Fibroblast of skin of right biceps (primary cell): ENCODE results near the gene IFNLR1.

ENCODE experiments used
- DNase-seq: peaks from one replicate; pipeline ENCODE4 v3.0.0-alpha.2; 2013

Gene IFNLR1

GRCh38 chr1:24175033-24175755 lies 11.9 kb downstream of the IFNLR1 start:
- no peak for DNase-seq

- no peak for DNase-seq
Observed at GRCh38 chr1:24173638-24174575, 13.2 kb downstream of the IFNLR1 start.

- DNase-seq: no peak
Observed at GRCh38 chr1:24172598-24172997, 14.5 kb downstream of the IFNLR1 start.

DNA sequence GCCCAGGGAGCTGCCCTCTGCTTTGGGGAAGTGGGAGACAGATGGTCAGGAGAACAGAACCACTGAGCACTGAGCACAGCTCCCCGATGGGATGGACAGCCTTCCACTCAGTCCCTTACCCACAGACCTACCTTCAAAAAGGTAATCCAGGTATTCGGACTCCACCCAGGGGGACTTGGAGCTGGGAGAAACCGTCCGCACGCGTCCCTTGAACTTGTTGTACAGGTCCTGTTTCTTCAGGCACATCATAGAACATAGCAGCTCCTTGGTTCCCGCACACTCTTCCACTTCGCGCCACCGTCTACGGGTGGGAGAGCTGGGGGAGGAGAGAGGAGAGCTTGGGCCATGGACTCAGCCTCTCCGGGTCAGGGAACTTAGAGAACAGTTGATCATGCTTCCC lies 17.8 kb downstream of the IFNLR1 start:
- no peak for DNase-seq

DNA sequence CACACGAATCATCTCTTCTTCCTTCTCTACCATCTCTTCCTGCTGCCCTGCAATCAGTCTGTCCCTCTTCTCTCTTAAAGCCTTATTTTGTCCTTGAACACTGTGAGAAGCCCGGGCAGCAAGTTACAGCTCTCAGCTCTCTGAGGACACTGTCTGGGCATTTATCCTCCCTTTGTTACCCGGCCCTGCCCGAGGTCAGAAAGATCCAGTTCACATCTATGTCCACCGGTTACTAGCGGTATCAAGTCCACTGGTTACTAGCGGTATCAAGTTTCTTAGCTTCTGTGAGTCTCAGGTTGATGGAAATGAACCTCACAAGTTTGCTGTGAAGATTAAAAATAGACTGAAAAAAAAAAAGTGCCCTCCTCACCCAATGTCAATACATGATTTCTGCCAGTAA lies 18.8 kb downstream of the IFNLR1 start:
- DNase-seq: no peak

DNA sequence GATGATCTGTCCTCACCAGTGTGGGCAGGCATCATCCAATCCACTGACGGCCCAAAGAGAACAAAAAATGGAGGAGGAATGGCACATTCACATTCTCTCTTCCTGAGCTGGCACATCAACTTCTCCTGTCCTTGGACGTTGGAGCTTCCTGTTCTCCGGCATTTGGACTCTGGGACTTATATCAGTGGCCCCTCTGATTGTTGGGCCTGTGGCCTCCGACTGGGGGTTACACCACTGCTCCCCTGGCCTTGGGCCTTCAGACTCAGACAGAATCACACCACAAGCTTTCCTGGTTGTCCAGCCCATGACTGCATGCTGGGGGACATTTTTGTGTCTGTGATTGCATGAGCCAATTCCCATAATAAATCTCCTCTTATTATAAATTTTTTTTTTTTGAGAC lies 20.1 kb downstream of the IFNLR1 start:
- DNase-seq: no peak

- no peak for DNase-seq
Observed at GRCh38 chr1:24165500-24165899, 21.6 kb downstream of the IFNLR1 start.

GRCh38 chr1:24164004-24164403 lies 23.1 kb downstream of the IFNLR1 start:
- no peak for DNase-seq

GRCh38 chr1:24162201-24162600 lies 24.9 kb downstream of the IFNLR1 start:
- no peak for DNase-seq

GRCh38 chr1:24161270-24161669 lies 25.8 kb downstream of the IFNLR1 start:
- no peak for DNase-seq

GRCh38 chr1:24159366-24159765 lies 27.7 kb downstream of the IFNLR1 start:
- no peak for DNase-seq

DNA sequence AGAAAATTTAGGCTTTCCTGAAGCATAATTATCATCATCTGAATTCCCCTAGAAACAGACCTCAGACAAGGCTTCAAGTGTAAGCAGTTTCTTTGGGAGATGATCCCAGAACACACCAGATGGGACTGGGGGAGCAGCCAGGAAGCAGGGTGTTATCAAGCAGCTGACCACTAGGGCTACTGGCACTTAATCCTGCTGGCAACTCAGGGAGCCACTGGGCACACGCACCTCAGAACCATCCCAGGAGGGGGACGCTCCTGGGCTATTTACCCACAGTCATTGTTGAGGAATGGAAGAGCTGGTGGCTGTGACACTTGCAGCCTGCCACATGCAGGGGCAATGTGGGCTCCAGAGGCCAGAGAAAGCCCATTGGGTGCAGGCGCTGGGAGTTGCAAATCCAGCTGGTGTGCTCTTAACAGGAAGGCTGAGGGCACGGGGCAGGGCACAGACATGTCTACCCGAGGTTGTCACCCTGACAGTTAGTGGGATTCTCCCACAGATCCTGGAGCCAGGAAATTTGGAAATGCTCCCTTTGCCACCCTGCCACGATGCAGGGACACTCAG lies 29.1 kb downstream of the IFNLR1 start:
- DNase-seq: no peak

DNA sequence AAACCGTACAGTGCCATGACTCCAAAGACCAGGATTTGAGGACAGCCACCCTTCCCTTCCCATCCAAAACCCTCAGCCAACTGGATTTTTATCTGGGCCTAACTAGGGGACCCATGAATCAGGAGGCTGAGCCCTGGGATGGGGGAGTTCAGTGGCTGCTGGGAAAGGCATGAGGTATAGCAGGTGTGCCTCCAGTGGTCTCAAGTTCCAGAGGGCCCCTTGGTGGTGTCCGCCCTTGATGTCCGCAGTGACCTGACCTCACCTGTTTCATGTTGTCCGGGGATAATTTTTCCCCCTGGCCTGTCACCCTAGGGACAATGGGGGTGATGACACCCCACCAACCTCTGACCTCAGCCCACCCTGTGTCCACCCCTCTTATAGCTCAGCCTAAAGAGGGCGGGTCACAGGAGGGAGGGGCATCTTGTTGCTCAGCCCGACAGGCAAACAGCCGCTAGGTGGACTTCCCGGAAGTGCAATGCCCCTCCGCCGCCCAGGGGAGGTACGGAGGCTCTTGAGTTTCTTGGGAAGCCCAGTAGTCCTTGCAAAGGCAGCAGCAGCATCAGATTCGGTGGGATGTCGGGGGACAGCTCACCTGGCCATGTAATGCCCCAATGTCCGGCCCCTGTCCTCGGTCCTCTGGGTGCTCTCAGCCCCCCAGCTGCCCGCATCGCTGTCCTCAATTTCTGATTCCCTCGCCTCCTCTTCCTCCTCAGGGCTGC lies 30.4 kb downstream of the IFNLR1 start:
- DNase-seq: no peak

DNA sequence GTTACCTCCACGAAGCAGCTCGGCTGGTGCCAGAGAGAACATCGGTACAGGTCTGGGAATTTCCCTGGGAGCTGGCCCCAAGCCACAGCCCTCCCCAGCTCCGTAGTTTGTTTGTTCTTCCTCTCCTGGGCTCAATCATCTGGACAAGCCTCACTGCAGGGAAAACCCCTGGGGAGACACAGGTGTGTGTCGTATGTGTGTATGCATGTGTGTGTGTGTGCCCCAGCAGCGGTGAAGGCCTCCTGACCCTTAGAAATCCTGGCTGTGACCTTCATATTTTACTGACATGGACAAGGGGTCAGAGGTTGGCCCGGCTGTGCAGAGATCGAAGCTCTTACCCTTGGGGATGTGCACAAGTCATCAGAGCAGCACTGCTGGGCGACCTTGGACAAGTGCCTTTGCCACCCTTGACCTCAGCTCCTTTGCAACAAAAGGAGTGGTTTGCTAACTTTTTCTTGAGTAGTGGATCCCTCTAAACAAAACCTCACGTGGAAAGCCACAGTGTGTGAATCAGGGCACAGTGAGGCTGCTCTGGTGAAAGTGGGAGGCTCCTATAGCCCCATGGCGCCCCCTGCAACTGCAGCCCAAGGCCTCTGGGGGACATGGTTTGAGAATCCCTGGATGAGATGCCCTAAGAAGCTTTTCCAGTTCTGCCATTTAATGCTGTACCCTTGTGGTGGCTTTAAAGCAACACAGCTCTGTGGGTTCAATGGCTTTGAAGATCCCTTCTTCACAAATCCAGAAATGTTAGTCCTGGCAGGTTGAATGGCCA lies 31.9 kb downstream of the IFNLR1 start:
- no peak for DNase-seq

GRCh38 chr1:24154215-24154614 lies 32.9 kb downstream of the IFNLR1 start:
- no peak for DNase-seq

- DNase-seq: no peak
Observed at GRCh38 chr1:24152631-24153494, 34.2 kb downstream of the IFNLR1 start.

- DNase-seq: no peak
Observed at GRCh38 chr1:24151175-24151533, 35.9 kb downstream of the IFNLR1 start.

DNA sequence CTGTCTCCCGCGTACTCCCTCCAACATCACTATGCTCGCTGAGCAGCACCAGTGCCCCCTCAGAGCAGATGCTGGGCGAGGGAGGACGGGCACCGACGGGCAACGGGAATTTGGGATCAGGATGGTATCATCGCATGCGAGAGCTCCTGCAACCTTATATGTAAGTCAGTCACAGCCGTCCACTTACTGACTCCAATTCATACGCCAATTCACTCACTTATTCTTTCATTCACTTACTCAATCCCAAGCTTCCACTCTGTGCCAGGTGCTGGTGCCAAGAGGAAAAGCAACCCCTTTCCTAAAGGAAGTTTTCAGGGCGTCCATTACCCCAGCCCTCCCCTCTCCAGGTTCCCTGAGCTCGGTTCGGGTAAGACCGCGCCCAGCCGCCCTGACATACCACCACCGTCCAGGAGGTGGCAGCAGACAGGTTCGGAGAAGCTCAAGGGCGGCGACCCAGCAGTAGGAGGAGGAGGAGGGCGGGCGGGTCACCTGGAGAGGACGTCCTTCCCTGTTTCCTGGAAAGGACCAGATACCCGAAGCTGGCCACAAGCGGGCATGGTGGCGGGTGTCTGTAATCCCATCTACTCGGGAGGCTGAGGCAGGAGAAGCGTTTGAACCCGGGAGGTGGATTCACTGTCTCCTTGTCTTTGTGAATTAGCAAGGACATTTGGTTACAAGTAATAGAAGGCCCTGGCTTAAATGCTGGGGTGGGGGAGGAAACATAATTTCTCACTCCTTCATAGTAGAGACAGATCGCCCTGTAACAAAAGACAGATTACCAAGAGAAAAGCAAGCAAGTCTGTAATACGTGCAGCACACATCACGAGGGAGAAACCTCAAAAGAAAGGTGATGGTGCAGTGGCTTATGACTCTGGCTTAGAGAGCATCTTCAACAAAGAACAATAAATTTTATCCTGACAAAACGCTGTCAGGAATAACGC lies 36.6 kb downstream of the IFNLR1 start:
- DNase-seq: peak; percentile 67

GRCh38 chr1:24149866-24150233 lies 37.2 kb downstream of the IFNLR1 start:
- peak; percentile 78 for DNase-seq

GRCh38 chr1:24147816-24148215 lies 39.3 kb downstream of the IFNLR1 start:
- DNase-seq: no peak
